Upper lobe of left lung (tissue), 4 donors: ENCODE data around the gene PCCA.

ENCODE experiments used
- CTCF ChIP-seq, 6 experiments: fragments of 450-650 bp in 4 of 6; fragments of 200-600 bp in 2 of 6; sonication (generic) in 2 of 6; IDR thresholded peaks; one replicate each; pipeline ENCODE4 v1.5.1; 2016 to 2019; ENCODE audit warnings: antibody characterized with exemption in 6 of 6
- EP300 ChIP-seq, 4 donors: sonication (generic); formaldehyde crosslinking; IDR thresholded peaks; one replicate each; pipeline ENCODE4 v1.5.1; 2017; ENCODE audit warnings: antibody characterized with exemption in 4 of 4, control low read depth in 2 of 4
- POLR2A ChIP-seq, 4 donors: fragments of 450-650 bp; IDR thresholded peaks; one replicate each; pipeline ENCODE4 v1.5.1; 2016 to 2017; ENCODE audit warnings: antibody characterized with exemption in 4 of 4, mild to moderate bottlenecking in 2 of 4
- POLR2AphosphoS5 ChIP-seq, 2 donors: sonication (generic); formaldehyde crosslinking; IDR thresholded peaks; one replicate each; pipeline ENCODE4 v1.5.1; 2017; ENCODE audit warnings: antibody characterized with exemption in 2 of 2

DNA sequence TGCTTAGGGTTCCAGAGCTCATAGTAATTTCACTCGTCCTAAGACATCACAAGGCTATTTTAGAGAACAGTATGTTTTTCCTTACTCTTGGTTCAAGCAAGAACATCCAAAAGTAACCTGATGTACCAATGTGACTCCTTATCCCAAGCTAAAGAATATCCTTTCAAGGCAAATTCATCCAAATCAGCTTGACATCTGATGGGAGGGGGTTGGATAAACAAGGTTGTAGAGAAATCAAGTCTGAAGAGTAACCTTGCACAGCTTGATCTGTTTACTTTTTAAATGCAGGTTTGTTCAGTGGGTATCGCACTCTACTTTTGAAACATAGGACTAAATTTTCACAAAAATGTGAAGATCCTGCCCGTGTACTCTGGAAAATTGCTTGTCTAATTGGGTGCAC is 298.5 kb downstream of the PCCA start:
- TF ChIP-seq CTCF (IDR thresholded peaks at IDR 0.05), result no peak
- TF ChIP-seq POLR2A (IDR thresholded peaks at IDR 0.05), result no peak
- TF ChIP-seq EP300 (IDR thresholded peaks at IDR 0.05), result no peak
- TF ChIP-seq POLR2AphosphoS5 (IDR thresholded peaks at IDR 0.05), result no peak
